ENCODE data around the gene BAHCC1. TPM values are rescaled to one million over a fixed set of nuclear protein-coding genes. Genes with fewer than 3 reads are reported as not detected.

Gene BAHCC1
- total and polyA plus RNA-seq, 2 donors (not counting 3 experiments of a cell fraction or from before 2014, with no cell fraction given) = 4.7 to 11.6 TPM

GRCh38 chr17:81405411-81405872 lies 10.2 kb downstream of the BAHCC1 start:
- no peak for FAIRE-seq
- no peak overlapping the region for H3K4me3 ChIP-seq (replicated peaks in 1 of 3; ENCODE audit: insufficient read depth in 1 of 3, low read depth in 1 of 3, low read length in 3 of 3)
- BruUV-seq (replicated peaks) = no TSS peak
- H2AFZ ChIP-seq (ENCODE audit: low read depth, low read length) = no peak overlapping the region
- H3K27ac ChIP-seq (ENCODE audit: insufficient read depth, low read depth, low read length) = no peak overlapping the region
- H3K9ac ChIP-seq (replicated peaks; ENCODE audit: extremely low read depth, insufficient read depth, low read length) = no peak overlapping the region
- peaks cover 12% of the 10 kb centered on the region for H3K79me2 ChIP-seq (ENCODE audit: control insufficient read depth, insufficient read depth, low read length)
- no peak overlapping the region for H3K4me2 ChIP-seq (ENCODE audit: insufficient read depth, low read length)
- H3K9me1 ChIP-seq (replicated peaks; ENCODE audit: control insufficient read depth, extremely low read depth, insufficient read depth, low read length) = no peaks in the 10 kb centered on the region
- no peaks in the 10 kb centered on the region for H3K27me3 ChIP-seq (ENCODE audit: control insufficient read depth in 2 of 2, insufficient read depth in 2 of 2, low read length in 2 of 2)
- DNase-seq (ENCODE audit: low read depth, low spot score) = peak; percentile 25
- H3K36me3 ChIP-seq (ENCODE audit: control insufficient read depth in 2 of 2, extremely low read depth in 1 of 2, insufficient read depth in 2 of 2, low read length in 2 of 2) = no peaks in the 10 kb centered on the region
- TF ChIP-seq CTCF (IDR thresholded peaks at IDR 0.05; ENCODE audit: extremely low read depth in 1 of 2, insufficient read depth in 1 of 2, low read depth in 1 of 2, low read length in 2 of 2) (no peak), MYC (IDR thresholded peaks at IDR 0.05; ENCODE audit: low read depth, low read length) (no peak), POLR2AphosphoS5 (IDR thresholded peaks at IDR 0.05; ENCODE audit: insufficient read depth, low read depth, low read length) (no peak), MAX (IDR thresholded peaks at IDR 0.05; ENCODE audit: insufficient read depth, insufficient read length) (no peak), EZH2 (IDR thresholded peaks at IDR 0.05; ENCODE audit: borderline replicate concordance, low read depth, low read length, severe bottlenecking) (no peak), GATA2 (IDR thresholded peaks at IDR 0.05; ENCODE audit: insufficient read depth, insufficient read length, low read depth, low read length) (no peak), FOS (IDR thresholded peaks at IDR 0.05; ENCODE audit: borderline replicate concordance, insufficient read depth, low read length) (no peak), POLR2A (IDR thresholded peaks at IDR 0.05; ENCODE audit: low read depth, low read length) (no peak), JUN (IDR thresholded peaks at IDR 0.05; ENCODE audit: borderline replicate concordance, insufficient read depth, insufficient read length, low read depth) (no peak)
- ChIA-PET POLR2A (interaction anchor here (1.4 kb wide), 1 partner anchor 11 kb away, joined by 3 read pairs; the partner anchor contains the start of gene BAHCC1), CTCF (interaction anchor here (0.9 to 1.4 kb wide), 4 partner anchors 14 to 79 kb away, joined by 3 to 8 read pairs (median 3); no protein-coding TSS in a partner anchor)
- no peaks in the 10 kb centered on the region for H3K9me3 ChIP-seq (replicated peaks; ENCODE audit: control insufficient read depth, insufficient read depth, low read length)
- dilution Hi-C loops (cut with MboI; ENCODE audit: extremely low pct_ligation_motif_present, low sequenced_read_pairs) = no loop called here
- peaks cover 14% of the 10 kb centered on the region for H3K4me1 ChIP-seq (ENCODE audit: control insufficient read depth, extremely low read depth, insufficient read depth, low read length)
- intact Hi-C loops (cut with micrococcal nuclease) = no loop called here
- H4K20me1 ChIP-seq (replicated peaks; ENCODE audit: control insufficient read depth, extremely low read depth, insufficient read depth, low read length) = no peaks in the 10 kb centered on the region

All from endothelial cell of umbilical vein (primary cell).